GM12878 (cell line): ENCODE measurements around the gene SYDE2. TPM values are rescaled to one million over a fixed set of nuclear protein-coding genes. Genes with fewer than 3 reads are reported as not detected.

Source experiments
- ATAC-seq: fragments of 200-7000 bp; cut with Tn5 transposase; 3 replicates; pipeline ENCODE4 v1.9.1; 2020; ENCODE audit warnings: mild to moderate bottlenecking, moderate library complexity
- BruUV-seq: library from RNA; stranded (reverse); fragments of 400-500 nt; replicated peaks from 2 replicates; lab custom pipeline; 2021; lab: Mats Ljungman, UMichigan
- CTCF ChIA-PET: fragments of 300-600 bp; sonication (Branson Sonifier 250); formaldehyde crosslinking; extraction: SDS; loops from one replicate; lab custom pipeline; 2021; ENCODE audit warnings: inconsistent platforms; lab: Yijun Ruan, JAX
- POLR2A ChIA-PET: fragments of 350-600 bp; formaldehyde crosslinking; extraction: SDS; loops from one replicate; lab custom pipeline; 2021; ENCODE audit warnings: inconsistent platforms; lab: Charles Lee
- RAD21 ChIA-PET: fragments of 300-600 bp; sonication (Branson Sonifier 250); formaldehyde crosslinking; loops from one replicate; lab custom pipeline; 2023; ENCODE audit warnings: antibody characterized with exemption; ENCODE audit not compliant: unreplicated experiment; lab: Charles Lee
- SMC1A ChIA-PET: fragments of 300-600 bp; sonication (Branson Sonifier 250); formaldehyde crosslinking; loops from one replicate; lab custom pipeline; 2023; ENCODE audit not compliant: unreplicated experiment, uncharacterized antibody; lab: Charles Lee
- DNase-seq: peaks from one replicate; pipeline ENCODE4 v3.0.0-alpha.2; 2011; ENCODE audit warnings: low read depth, low spot score
- FAIRE-seq: peaks from 3 replicates; lab custom pipeline; 2011; peaks lifted over from hg19 to GRCh38; lab: Jason Lieb, UNC
- H2AFZ ChIP-seq: 2 replicates; pipeline ENCODE4 v1.6.0; 2011; ENCODE audit warnings: low read depth, low read length, control low read depth; ENCODE audit not compliant: control insufficient read depth
- H3K27ac ChIP-seq: 2 replicates; pipeline ENCODE4 v1.5.1; 2011; ENCODE audit warnings: control low read depth; ENCODE audit not compliant: control insufficient read depth, insufficient read depth
- H3K27me3 ChIP-seq, 2 experiments: replicated peaks in 1 of 2; 2 replicates each; pipeline versions ENCODE4 v1.6.0 to v1.6.1; 2011; ENCODE audit warnings: low read length in 1 of 2; ENCODE audit not compliant: control insufficient read depth in 2 of 2, insufficient read depth in 2 of 2
- H3K36me3 ChIP-seq, 2 experiments: 2 replicates each; pipeline ENCODE4 v1.5.1; 2011; ENCODE audit warnings: low read length in 1 of 2; ENCODE audit not compliant: control insufficient read depth in 2 of 2, insufficient read depth in 2 of 2
- H3K4me1 ChIP-seq: 2 replicates; pipeline ENCODE4 v1.6.1; 2011; ENCODE audit warnings: mild to moderate bottlenecking, low read length, moderate library complexity, mixed read lengths; ENCODE audit not compliant: control insufficient read depth, insufficient read depth
- H3K4me2 ChIP-seq: 2 replicates; pipeline ENCODE4 v1.6.0; 2011; ENCODE audit warnings: control low read depth; ENCODE audit not compliant: control insufficient read depth, insufficient read depth
- H3K4me3 ChIP-seq: fragments of 200-600 bp; sonication (generic); 2 replicates; pipeline ENCODE4 v1.5.1; 2016
- H3K79me2 ChIP-seq: 2 replicates; pipeline ENCODE4 v1.6.0; 2011; ENCODE audit warnings: low read length; ENCODE audit not compliant: control insufficient read depth, insufficient read depth
- H3K9ac ChIP-seq: 2 replicates; pipeline ENCODE4 v1.8.0; 2011; ENCODE audit warnings: low read length, control low read depth, mixed read lengths; ENCODE audit not compliant: control insufficient read depth, insufficient read depth
- H3K9me3 ChIP-seq: replicated peaks from 3 replicates; pipeline ENCODE4 v1.5.1; 2011; ENCODE audit warnings: mild to moderate bottlenecking, low read length; ENCODE audit not compliant: control insufficient read depth, insufficient read depth
- H4K20me1 ChIP-seq: 2 replicates; pipeline ENCODE4 v1.6.0; 2011; ENCODE audit not compliant: control insufficient read depth, insufficient read depth
- FOXK2 ChIP-seq: fragments of 450-650 bp; IDR thresholded peaks from 2 replicates; pipeline ENCODE4 v1.6.1; 2017; ENCODE audit warnings: mild to moderate bottlenecking, moderate library complexity
- PRDM15 ChIP-seq: fragments of 450-650 bp; formaldehyde crosslinking; IDR thresholded peaks from 2 replicates; pipeline ENCODE4 v1.4.0; 2020; ENCODE audit warnings: mild to moderate bottlenecking, moderate library complexity
- RAD21 ChIP-seq: IDR thresholded peaks from 2 replicates; pipeline ENCODE4 v1.6.1; 2011; ENCODE audit warnings: mild to moderate bottlenecking, low read depth, low read length, moderate library complexity; ENCODE audit not compliant: insufficient read depth
- RBBP5 ChIP-seq: fragments of 200-600 bp; sonication (generic); conservative IDR thresholded peaks from 2 replicates; pipeline ENCODE4 v1.6.1; 2016
- TCF3 ChIP-seq: IDR thresholded peaks from 2 replicates; pipeline ENCODE4 v1.6.1; 2012; ENCODE audit warnings: low read depth, mild to moderate bottlenecking, low read length, borderline replicate concordance; ENCODE audit not compliant: insufficient read depth
- YBX1 ChIP-seq: fragments of 450-650 bp; IDR thresholded peaks from 2 replicates; pipeline ENCODE4 v1.6.1; 2016; ENCODE audit warnings: antibody characterized with exemption
- WGBS: methylation state at CpG from one replicate; pipeline ENCODE4 v1.1.6; 2016; ENCODE audit warnings: low lambda C conversion rate; ENCODE audit not compliant: insufficient replicate concordance, insufficient coverage; ENCODE audit errors: missing lambda C conversion rate; 5-methylcytosine and 5-hydroxymethylcytosine counted together
- in situ Hi-C: fragments of 300-500 bp; cut with MboI; formaldehyde crosslinking; loops from 9 replicates; pipeline ENCODE4 v1.14.3; 2018; ENCODE audit warnings: mixed read lengths
- intact Hi-C: fragments of 100-400 bp; cut with micrococcal nuclease; formaldehyde crosslinking; loops from one replicate; pipeline ENCODE4 v1.14.2; 2022; ENCODE audit not compliant: unreplicated experiment
- polyA plus RNA-seq, 11 experiments: library from polyadenylated mRNA; depleted of rRNA in 4 of 11; unstranded in 6 of 11; stranded (reverse) in 5 of 11; fragments of >200 nt; fragmentation: Nextera tagmentation in 4 of 11; fragmentation: Illumina TruSeq in 1 of 11; extraction: Ambion mirVana in 4 of 11; extraction: Trizol in 1 of 11; gene quantifications; 1 replicate in 1 of 11; 2 replicates in 10 of 11; pipeline versions ENCODE4 v1.2.1 to v1.2.3, GENCODE V29; 2011 to 2016; ENCODE audit warnings: inconsistent platforms in 2 of 11, missing spikeins in 2 of 11, low read depth in 1 of 11
- total RNA-seq, 4 experiments: library from RNA; depleted of rRNA in 3 of 4; stranded (reverse); fragments of >200 nt in 3 of 4; fragmentation: Illumina TruSeq in 1 of 4; extraction: Trizol in 1 of 4; gene quantifications; 2 replicates each; pipeline versions ENCODE4 v1.2.1 to v1.2.3, GENCODE V29; 2013 to 2021
- TF ChIP-seq, protein P1 (sequence below): fragments of 450-650 bp; IDR thresholded peaks from 2 replicates; pipeline ENCODE4 v1.6.1; 2017; ENCODE audit warnings: mild to moderate bottlenecking, moderate library complexity

Gene SYDE2
- total and polyA plus RNA-seq, 10 of the 15 experiments (the other 5 are each of a cell fraction or from before 2014, with no cell fraction given) = 0.37 to 4.1 (median 1.8) TPM; not detected in 1

- no peak for ATAC-seq
- in situ Hi-C loops = no loop called here
These were observed 36.8 kb upstream of the SYDE2 start for GRCh38 chr1:85237613-85238012.

DNA sequence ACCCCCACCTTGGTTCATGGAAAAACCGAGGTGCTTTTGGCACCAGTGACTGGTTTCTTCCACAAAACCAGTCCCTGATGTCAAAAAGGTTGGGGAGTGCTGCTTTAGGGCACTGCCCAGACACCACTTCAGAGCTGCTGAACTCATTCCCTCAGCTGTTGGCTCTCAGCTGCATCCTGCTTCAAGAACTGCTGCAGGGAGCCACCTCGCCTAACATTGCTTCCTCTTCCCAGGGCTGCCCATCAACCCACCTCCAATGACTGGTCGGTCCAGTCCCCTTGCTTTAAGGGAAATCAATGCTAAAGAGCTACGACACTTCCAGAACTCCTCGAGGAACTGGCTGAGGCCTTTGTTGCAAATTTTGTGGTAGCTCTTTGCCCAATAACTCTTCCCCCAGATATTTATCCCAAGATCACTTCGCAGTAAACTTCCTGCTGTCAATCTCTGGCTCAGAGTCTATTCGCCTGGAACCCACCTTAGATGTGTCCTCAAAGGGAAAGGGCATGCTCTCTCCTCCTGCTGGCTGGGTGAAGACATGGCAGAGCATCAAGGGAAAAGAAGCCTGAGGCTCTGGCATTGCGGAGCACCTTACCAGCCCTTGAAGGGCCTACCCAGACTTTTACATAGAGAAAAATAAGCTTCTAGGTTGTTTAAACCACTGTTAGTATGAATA lies 29.6 kb upstream of the SYDE2 start:
- no peak for FAIRE-seq
- ChIA-PET SMC1A (interaction anchor here (0.6 to 1.4 kb wide), 2 partner anchors 9 to 1664 kb away, joined by 3 read pairs; no protein-coding TSS in a partner anchor), CTCF (interaction anchor here (0.6 to 4.1 kb wide), 5 partner anchors 10 to 288 kb away, joined by 3 to 17 read pairs (median 6); partner anchors contain the start of gene C1orf52), RAD21 (interaction anchor here (1.0 to 1.3 kb wide), 2 partner anchors 10 to 24 kb away, joined by 3 read pairs; no protein-coding TSS in a partner anchor), POLR2A (no interaction called here)
- Histone ChIP-seq H3K27ac (no peak overlapping the region), H3K4me2 (no peak overlapping the region), H3K4me3 (no peak overlapping the region), H2AFZ (no peak overlapping the region), H3K27me3 (no peaks in the 10 kb centered on the region; a peak in 1 of 4 replicates), H3K4me1 (no peaks in the 10 kb centered on the region), H3K9ac (no peak overlapping the region), H3K79me2 (no peaks in the 10 kb centered on the region), H4K20me1 (no peaks in the 10 kb centered on the region), H3K36me3 (no peaks in the 10 kb centered on the region), H3K9me3 (no peaks in the 10 kb centered on the region)
- DNase-seq = no peak
- intact Hi-C loops = no loop called here
- WGBS = 29% methylated on average over 8 of the region's 8 CpGs
- in situ Hi-C loops = no loop called here
- ATAC-seq = peak; percentile 55
- BruUV-seq = no TSS peak
- no peak for TF ChIP-seq PRDM15 (CRISPR knock-in tag)
- TF ChIP-seq, protein P1, sequence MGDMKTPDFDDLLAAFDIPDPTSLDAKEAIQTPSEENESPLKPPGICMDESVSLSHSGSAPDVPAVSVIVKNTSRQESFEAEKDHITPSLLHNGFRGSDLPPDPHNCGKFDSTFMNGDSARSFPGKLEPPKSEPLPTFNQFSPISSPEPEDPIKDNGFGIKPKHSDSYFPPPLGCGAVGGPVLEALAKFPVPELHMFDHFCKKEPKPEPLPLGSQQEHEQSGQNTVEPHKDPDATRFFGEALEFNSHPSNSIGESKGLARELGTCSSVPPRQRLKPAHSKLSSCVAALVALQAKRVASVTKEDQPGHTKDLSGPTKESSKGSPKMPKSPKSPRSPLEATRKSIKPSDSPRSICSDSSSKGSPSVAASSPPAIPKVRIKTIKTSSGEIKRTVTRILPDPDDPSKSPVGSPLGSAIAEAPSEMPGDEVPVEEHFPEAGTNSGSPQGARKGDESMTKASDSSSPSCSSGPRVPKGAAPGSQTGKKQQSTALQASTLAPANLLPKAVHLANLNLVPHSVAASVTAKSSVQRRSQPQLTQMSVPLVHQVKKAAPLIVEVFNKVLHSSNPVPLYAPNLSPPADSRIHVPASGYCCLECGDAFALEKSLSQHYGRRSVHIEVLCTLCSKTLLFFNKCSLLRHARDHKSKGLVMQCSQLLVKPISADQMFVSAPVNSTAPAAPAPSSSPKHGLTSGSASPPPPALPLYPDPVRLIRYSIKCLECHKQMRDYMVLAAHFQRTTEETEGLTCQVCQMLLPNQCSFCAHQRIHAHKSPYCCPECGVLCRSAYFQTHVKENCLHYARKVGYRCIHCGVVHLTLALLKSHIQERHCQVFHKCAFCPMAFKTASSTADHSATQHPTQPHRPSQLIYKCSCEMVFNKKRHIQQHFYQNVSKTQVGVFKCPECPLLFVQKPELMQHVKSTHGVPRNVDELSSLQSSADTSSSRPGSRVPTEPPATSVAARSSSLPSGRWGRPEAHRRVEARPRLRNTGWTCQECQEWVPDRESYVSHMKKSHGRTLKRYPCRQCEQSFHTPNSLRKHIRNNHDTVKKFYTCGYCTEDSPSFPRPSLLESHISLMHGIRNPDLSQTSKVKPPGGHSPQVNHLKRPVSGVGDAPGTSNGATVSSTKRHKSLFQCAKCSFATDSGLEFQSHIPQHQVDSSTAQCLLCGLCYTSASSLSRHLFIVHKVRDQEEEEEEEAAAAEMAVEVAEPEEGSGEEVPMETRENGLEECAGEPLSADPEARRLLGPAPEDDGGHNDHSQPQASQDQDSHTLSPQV = no peak
- TF ChIP-seq RAD21 = peak; percentile 23; the same call in 1 of the 2 replicates

More at GRCh38 chr1:85237613-85238012, 36.8 kb upstream of the SYDE2 start:
- no peak for FAIRE-seq
- BruUV-seq = no TSS peak
- RAD21 ChIA-PET = no interaction called here
- Histone ChIP-seq H3K36me3 (no peaks in the 10 kb centered on the region), H3K4me2 (no peak overlapping the region), H4K20me1 (no peaks in the 10 kb centered on the region), H3K4me1 (no peaks in the 10 kb centered on the region), H3K9me3 (no peaks in the 10 kb centered on the region)
- 31% methylated on average over 1 of the region's 1 CpG for WGBS
- no peak for DNase-seq
- intact Hi-C loops = no loop called here
- TF ChIP-seq YBX1 = no peak
- no peak for TF ChIP-seq RBBP5
- TF ChIP-seq TCF3 = no peak
- no peak for TF ChIP-seq FOXK2
- TF ChIP-seq, all 136 proteins: peak for 0
- no peak overlapping the region for H2AFZ ChIP-seq
- no peak overlapping the region for H3K9ac ChIP-seq
- SMC1A ChIA-PET = no interaction called here
- no peaks in the 10 kb centered on the region; a peak in 1 of 4 replicates for H3K27me3 ChIP-seq
- H3K27ac ChIP-seq = no peak overlapping the region
- POLR2A ChIA-PET = no interaction called here
- CTCF ChIA-PET = no interaction called here
- no peak overlapping the region for H3K4me3 ChIP-seq
- no peaks in the 10 kb centered on the region for H3K79me2 ChIP-seq
